HG03460 (cell line): Measurements from ENCODE around the gene ACSBG1.
"Not testable (repeated sequence)": the region's sequence is repeated elsewhere in the genome, so short reads cannot be mapped to it uniquely, and the experiment has no call there.

Source experiments
- ATAC-seq: cut with Tn5 transposase; IDR thresholded peaks from one replicate; pipeline ENCODE4 v1.9.1; 2021; ENCODE audit not compliant: unreplicated experiment

The ACSBG1 gene

DNA sequence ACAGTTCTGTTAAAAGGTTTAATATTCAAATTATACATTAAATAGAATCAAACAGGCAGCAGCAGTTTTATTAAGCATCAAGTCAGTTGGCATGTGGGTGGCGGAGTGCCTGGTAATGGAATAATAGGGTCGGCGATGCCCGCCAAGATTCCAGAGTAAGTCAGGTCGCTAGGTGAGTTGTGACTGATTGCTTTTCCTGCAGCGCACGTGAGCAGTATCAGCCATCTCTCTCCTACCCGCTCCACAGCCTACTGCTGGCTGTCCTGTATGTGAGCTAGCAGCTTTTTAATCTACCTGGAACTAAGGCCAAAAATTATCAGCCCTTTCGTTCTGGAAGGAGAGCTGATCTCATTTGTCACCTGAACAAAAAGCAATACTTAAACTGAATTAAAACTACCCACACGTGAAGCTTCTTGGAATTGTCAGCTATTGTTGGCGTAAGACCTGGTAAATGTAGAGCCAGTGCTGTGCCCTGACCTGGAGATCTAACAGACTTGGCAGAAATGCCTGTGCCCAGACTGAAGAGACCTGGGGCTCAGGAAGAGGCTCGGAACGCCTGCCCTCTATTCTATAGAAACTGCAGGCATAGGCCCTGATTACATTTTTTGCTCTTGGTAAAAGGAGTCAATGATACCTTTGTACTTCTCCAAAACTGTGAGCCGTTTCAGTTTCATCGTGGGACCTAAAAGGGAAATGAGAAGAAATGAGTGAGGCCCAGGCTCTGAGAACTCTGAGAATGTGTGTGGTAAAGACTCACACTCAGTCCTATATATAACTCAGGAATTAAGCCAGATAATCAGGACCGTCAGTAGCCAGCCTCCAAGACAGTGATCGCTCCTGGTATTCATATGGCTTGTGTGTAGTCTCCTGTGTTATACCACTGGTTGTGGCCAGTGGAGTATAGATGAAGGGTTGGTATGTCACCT lies 63.3 kb downstream of the ACSBG1 start:
- peak; percentile 59 for ATAC-seq

DNA sequence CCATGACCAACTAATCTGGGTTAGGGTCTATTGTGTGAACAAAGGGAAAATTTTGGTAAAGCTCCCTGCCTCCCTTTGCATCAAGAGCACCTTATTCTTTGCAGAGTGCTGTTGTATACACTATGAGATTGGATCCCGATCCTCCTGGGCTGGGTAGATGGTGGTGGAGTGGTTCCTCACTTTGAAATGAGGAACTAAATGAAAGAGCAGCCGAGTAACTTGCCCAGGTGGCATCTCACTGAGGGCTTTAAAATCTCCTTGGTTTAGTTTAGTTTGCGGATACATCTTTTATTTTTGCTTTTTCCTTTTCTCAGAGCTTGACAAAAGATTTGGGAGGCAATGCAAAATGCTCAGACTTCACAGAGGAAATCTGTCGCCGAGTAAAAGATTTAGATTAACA lies 65.8 kb downstream of the ACSBG1 start:
- no peak for ATAC-seq

DNA sequence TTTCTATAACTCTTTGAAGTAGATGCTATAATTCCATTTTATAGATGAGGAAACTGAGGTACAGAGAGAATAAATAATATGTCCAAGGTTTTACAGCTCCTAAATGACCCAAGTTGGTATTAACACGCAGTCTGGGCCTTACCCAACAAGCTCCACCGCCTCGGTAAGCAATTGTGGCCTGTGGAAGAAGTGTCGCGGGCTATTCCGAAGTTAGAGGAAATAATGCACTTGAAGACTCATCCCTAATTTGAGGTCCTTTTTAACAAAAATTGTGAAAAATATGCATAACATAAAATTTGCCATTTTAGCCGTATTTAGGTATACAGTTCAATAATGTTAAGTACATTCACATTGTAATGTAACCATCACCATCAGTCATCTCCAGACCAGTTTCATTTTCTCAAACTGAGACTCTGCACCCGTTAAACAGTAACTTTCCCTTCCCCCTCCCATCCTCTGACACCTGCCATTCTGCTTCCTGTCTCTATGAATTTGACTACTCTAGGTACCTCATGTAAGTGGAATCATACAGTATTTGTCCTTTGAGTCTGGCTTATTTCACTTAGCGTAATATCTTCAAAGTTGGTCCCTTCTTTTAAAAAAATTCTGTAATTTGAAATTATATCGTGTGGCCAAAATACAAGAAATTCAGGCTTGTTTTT lies 67.0 kb downstream of the ACSBG1 start:
- peak; percentile 78 for ATAC-seq

DNA sequence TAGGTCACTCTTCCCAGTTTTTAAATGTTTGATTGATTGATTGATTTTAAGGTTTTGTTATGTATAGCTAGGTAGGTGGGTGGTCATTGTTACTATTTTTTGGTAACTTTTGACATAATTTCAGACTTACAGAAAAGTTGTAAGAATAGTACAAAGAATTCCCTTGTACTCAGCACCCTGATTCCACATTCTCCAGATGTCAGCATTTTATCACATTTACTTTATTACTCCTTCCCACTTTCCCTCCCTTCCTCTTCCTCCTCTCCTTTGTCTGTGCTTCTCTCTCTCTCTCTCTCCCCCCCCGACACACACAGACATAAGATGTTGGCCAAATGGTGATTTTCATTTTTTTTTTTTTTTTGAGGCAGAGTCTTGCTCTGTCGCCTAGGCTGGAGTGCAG lies 70.4 kb downstream of the ACSBG1 start:
- ATAC-seq = no peak

DNA sequence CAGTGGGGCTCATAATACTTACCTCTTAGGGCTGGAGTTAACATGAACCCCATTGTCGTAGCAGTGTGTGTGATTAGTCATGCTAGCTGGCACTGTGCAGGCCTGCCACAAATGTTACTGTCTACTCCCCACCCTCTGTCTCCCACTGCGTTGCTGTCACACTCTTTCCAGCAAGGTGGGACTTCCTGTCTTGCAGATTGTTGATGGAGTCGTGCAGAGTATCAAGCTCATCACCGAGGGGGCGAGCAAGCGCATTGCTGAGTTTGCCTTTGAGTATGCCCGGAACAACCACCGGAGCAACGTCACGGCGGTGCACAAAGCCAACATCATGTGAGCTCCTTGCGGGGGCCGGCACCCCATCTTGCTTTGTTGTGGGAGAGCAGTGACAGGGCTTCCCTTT lies 72.3 kb downstream of the ACSBG1 start:
- no peak for ATAC-seq

DNA sequence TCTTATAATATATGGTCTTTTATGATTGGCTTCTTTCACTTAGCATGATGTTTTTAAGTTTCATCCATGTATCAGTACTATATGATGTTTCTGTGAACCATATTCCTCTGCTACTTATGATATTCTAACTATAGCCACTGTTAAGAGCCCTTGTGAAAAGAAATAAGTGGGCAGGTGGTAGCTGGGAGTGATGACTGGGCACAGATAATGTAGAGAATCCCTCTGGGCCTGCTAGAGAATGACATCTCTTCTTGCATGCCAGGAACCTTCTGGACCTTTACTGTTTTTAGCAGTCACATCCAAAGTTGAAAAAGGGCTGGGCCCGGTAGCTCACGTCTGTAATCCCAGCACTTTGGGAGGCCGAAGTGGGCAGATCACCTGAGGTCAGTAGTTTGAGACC lies 75.0 kb downstream of the ACSBG1 start:
- ATAC-seq = no peak

DNA sequence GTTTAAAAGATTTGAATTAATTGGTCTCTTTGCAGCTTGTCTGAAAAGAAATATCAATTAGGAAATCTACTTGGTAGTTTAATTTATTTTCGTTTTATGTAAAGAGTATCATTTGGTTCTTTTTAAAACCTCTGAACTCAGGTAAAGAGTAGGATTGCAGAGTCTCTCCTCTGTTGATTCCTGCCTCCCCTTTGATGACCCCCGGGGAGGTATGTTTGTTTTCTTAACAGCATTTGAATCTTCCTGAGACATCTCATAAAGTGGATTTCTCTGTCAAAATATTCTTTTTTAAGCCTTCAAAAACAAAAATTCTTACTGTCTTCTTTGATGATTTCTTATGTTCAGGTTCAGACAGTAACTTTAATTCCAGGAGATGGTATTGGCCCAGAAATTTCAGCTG lies 77.2 kb downstream of the ACSBG1 start:
- ATAC-seq = no peak

DNA sequence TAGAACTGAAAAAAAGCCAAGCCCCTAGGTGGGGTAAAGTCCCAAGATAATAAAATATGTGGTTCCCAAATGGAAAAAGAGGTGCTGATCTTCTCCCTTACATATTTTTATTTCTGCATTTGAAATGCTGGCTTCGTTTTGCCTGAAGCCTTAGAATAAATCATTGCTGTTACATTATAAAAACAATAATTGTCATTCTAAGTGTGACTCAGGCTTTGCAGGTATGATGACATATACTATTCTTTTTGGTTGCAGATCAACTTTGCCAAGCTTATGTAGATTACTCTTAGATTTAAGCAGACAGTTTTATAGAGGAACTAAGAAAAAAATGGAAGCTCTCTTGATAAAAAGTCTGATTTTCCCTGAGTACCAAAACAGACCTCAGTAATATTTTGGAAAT lies 77.7 kb downstream of the ACSBG1 start:
- ATAC-seq = no peak

DNA sequence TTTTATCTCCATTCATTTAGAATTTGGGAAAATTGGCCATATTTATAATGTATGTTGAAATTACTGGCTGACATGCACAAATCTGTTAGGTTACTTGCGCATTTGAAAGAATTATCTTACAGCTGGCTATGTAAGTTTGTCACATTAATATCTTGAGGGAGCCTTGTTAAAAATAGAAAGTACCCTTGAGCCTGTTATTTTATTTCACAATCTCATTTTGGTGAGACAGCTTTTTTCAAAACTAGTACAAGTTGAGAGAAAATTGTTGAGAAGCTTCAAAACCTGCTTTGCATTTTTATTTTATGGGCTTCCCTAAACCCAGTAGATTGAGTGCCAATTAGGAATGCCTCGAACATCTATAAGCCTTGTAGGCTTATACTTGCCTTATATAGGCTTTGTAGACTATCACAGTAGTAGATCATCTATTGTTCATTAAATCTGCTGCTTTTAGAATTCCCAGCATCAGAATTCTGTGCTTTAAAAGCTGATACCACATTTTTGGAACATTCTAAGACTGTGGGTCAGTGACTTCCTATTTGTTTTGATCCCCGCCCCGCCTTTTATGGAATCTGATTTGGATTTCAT lies 78.9 kb downstream of the ACSBG1 start:
- ATAC-seq = no peak

DNA sequence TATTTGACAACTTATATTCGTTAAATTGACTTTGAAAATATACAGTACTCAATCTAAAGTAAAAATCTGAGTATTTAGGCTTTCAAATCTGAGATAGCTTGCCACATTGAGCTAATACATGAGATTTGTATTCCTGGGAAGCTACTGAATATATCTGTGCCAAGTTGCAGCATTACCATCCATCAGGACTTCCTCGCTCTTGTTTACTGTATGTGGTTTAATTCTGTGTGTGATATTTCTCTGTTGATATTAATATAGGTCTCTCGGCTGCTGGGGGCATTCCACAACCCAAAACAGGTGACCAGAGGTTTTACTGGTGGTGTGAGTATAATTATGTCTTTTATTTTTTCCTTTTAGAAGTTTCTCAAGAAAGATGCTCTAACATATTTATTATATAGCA lies 79.4 kb downstream of the ACSBG1 start:
- no peak for ATAC-seq

DNA sequence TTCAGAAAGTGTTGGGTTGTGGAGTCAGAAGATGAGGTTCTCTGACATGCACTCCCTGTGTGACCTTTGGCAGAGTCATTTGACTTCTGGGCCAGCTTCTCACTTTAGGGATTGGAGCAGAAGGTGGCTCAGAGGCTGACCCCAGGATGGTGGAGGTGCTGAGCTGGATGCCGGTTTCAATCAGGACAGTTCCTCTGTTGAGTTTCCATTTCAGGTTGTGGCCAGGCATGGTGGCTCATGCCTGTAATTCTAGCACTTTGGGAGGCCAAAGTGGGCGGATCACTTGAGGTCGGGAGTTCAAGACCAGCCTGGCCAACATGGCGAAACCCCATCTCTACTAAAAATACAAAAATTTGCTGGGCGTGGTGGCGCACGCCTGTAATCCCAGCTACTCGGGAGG lies 83.3 kb downstream of the ACSBG1 start:
- ATAC-seq = not testable (repeated sequence)

DNA sequence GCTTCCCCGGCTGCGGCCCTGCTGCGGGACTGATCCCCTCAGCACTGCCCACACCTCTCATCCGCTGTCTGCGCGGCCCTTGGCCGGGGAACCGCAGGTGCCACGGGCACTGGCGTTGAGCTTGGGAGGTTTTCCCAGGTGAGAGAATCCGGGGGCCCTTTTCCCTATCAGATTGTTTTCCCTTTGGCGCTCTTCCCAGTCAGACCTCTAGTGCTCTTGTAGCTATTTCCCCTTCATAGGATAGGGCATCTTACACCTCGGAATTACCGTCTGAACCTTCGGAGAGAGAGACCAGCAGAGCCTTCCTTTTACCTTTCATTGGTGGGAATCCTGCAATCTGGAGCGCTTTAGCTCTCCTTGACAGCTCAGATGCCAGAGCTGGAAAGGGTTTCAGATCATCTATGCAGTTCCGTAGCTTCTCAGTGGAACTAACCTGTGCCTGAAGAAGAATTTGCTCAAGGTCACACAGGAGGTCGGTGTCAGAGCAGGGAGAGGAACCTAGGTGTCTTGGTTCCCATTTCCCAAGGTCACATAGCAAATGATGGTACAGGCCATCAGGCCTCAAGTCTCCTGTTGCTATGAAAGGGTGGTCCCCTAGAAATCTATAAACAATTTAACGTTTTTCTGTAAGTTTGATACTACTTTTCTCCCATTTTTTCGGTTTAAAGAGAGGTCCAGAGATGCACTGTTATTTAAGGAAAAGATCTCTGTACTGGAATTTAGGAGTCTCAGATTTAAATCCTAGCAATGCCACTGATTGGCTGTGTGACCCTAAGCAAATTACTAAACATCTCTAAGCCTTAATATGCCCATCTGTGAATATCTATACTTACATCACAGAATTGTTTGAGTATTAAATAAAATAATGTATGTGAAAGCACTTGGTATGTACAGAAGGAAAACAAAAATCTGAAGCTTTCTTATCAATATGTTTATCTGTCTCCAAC lies 84.3 kb downstream of the ACSBG1 start:
- ATAC-seq = no peak

DNA sequence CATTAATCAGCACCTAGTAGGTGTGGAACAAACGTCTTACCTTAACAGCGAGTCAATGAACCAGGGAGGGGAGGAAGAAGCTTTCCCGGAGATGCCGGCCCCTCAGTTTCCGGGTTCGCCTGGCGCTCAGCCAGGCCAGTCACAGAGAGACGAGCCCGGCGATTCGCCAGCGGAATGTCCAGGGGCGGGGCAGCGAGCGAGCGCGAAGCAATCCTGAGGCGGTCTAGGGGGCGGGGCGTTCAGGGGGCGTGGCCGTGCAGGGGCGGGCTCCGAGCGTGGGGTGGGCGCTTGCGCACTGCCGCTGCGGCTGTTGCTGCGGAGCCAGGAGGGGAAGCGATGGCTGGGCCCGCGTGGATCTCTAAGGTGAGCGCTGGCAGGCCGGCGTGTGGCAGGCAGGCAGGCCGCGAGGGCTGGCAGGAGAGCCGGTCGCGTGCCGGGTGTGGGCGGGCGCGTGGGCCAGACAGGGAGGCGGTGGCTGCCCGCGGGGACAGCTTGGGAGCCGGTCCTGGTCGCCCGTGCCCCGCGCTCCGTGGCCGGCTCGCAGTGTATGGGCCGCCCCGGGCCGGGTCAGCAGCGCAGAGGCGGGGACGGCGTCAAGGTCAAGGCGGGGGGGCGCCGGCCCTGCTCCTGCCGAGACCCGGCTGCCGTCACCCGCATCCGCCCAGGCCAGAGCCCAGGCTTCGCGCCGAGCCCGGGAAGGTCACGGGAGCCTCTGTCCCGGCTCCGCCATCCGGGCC lies 85.1 kb downstream of the ACSBG1 start, which contains the start of gene IDH3A:
Gene IDH3A, plus strand, starts transcription at position 295 of the 737 bp plus-strand sequence. Its CDS starts 42 bp downstream, at position 337.
- ATAC-seq = peak; percentile 80

DNA sequence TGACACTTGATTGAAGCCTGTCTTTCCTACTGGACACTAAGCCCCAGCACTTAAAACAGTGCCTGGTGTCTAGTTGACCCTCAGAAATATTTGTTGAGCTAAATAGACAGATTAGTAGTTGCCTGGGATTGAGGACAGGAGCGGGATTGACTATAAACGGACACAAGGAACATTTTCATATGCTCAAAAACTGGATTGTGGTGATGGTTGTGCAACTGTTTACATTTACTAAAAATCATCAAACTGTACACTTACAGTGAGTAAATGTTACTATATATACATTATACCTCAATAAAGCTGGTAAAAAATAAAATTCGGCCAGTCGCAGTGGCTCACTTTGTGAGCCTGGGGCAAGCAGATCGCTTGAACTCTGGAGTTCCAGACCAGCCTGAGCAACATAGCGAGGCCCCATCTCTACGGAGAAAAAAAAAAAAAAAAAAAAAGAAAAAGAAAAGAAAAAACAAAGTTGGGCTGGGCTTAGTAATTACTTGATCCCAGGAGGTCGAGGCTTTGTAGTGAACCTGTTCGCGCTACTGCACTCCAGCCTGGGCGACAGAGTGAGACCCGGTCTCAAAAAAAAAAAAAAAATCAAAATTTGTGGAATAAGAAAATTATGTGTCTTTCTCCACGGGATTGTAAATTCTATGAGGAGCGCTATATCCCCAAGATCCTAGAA lies 85.8 kb downstream of the ACSBG1 start:
- peak; percentile 14 for ATAC-seq

DNA sequence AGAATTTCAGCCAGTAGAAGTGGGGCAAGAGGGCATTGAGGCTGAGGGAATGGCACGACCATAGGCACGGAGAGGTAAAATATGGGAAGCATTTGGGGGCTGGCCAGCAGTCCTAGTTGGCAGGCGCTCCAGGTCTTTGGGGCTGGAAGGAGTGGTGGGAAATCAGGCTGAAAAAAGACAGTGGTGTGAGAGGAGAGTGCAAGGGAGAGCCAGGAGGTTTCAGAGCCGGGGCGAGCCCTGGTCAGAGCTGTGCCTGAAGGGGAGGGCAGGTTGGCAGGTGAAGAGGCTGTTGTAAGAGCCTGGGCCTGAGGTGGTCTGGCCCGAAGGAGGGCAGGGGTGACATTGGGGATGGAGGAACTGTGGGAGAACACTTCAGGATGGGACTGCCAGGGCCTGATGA lies 86.8 kb downstream of the ACSBG1 start:
- ATAC-seq = no peak

DNA sequence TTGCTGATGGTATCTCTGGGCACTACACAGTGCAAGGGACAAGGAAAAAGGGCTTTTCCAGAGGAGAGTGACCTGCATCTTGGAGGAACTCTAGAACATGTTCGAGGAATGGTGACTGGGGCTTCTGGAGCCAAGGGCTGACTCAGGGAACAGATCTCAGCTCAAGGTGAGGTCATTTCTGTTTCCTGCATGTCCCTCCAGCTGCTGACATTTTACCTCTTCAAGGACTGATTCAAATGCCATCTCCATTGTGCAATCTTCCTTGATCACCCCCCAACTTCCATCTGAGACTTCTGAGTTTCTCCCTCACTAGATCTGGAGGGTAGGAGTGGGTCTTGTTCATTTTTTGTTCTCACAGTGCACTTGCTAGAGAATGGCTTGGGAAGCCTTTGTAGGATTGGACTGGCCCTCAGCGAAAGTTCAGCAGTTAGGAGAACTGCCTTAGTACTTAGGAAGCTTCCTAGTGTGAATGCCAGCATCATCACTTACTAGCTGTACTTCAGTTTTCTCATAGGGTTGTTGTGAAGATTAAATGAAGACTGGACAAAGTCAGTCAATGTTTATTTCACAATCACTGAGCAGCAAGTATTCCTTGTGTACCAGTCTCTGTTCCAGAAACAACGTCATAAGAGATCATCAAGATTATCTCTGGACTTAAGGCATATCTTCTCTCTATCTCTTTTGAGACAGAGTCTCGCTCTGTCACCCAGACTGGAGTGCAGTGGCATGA lies 87.8 kb downstream of the ACSBG1 start:
- ATAC-seq = no peak

DNA sequence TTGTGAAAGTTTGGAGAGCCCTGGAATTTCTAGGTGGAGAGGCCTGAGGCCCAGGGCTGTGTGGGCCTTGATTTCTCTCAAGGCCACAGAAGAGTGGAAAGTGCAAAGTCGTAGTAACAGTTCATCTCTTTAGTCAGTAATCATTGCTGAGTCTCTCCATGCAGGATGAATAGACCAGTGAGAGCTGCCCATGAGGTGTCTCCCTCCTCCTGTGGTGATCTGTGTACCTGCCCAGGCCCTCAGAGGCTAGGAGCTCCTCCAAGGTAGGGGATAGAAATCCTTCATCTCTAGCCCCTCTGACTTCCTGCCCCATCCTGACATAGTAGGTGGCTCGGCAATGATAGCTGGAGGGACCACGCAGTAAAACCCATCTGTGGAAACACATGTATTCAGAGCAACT lies 92.0 kb downstream of the ACSBG1 start:
- ATAC-seq = no peak

DNA sequence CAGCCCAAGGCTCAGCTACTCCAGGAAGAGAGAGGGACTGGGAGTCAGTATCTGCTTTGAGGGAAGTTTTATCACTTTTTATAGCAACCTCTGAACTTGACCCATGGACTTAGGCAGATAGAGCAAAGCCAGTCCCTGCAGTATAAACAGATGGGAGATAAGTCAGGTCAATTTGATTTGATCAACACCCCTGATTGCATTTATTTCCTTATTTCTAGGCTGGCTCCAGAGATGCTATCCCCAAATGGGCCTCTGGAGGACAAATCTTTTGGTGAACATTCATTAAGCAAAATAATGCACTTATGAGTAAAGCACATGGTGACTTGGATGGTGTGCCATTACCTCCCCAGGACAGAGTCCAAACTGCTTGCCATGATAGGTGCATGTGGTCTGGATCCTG lies 94.1 kb downstream of the ACSBG1 start:
- no peak for ATAC-seq

DNA sequence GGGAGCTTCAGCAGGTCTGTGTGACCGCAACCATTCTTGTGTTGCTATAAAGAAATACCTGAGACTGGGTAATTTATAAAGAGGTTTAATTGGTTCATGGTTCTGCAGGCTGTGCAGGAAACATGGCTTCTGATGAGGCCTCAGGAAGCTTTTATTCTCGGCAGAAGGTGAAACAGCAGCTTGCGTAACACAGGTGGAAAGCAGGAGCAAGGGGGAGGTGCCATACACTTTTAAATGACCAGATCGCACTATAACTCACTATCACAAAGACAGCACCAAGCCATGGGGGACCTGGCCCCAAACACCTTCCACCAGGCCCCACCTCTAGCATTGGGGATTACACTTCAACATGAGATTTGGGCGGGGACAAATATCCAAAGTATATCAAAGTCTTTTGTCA lies 94.8 kb downstream of the ACSBG1 start:
- ATAC-seq = no peak
